ENCODE measurements around the gene TBX6.

TBX6 gene

DNA sequence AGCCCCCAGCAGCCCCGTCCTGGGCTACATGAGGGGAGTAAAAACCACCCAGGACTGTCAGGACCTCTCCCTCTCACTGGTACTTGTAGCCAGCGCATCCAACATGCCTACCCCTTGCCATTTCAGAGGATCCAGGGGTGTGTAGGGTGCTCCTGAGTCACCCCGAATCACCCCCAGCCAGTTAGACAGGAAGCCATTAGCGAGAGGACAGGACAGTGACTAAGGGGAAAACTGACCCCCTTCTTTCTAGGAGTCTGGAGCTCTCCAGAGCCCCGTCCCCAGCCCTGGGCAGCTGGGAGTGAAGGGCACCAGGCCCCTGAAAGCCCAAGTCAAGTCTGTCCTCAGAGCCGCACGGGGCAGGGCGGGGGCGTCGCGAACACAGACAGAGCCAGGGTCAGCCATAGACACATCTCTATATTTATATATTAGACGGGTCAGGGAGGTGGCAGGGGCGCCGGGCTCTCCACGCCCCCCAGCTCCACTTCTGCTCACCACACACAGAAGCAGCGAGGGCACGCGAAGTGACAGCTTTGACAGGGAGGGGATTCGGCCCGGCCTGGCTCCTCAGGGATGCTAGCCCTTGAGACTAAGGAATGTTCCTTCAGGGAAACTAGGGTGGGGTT, 22.1 kb upstream of the TBX6 start:
- no peak for FAIRE-seq

DNA sequence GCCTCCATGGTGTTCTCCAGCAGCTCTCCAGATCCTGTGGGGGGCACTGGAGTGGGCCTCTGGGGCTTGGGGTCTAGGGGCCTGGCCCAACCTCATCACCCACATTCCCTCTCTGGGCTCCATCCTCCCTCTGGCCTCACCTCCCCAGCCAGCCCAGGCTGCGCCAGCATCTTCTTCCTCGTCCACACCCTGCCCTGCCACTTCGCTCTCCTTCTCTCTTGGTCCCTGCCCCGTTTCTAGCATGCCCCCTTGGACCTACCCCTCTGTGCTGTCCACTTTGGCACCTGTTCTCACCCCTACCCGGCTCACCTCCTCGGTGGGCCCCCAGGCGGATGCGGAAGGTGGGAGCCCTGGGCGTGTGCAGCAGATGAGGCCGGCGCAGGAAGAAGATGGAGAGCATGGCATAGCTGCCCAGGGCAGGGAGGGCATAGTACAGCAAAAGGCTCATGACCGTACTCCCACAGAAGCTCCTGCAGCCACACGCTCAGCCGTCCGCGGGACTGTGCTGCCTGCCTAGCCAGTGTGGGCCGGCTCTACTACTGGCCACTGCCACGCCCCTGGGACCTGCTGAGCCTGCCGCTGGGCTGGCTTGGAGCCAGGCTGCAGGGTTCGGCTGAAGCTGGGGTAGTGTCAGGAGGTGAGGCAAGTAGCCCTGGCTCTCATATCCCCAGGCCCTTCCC, 21.4 kb upstream of the TBX6 start, which contains the start of gene GDPD3:
Gene GDPD3, minus strand, starts transcription at position 507 of the 680 bp plus-strand sequence. Its CDS starts 59 bp downstream, at position 448.
- no peak for FAIRE-seq

GRCh38 chr16:30112197-30113030, 20.7 kb upstream of the TBX6 start:
- no peak for FAIRE-seq

GRCh38 chr16:30110661-30111060, 18.9 kb upstream of the TBX6 start:
- no peak for FAIRE-seq

GRCh38 chr16:30108059-30108850, 16.5 kb upstream of the TBX6 start:
- no peak for FAIRE-seq

DNA sequence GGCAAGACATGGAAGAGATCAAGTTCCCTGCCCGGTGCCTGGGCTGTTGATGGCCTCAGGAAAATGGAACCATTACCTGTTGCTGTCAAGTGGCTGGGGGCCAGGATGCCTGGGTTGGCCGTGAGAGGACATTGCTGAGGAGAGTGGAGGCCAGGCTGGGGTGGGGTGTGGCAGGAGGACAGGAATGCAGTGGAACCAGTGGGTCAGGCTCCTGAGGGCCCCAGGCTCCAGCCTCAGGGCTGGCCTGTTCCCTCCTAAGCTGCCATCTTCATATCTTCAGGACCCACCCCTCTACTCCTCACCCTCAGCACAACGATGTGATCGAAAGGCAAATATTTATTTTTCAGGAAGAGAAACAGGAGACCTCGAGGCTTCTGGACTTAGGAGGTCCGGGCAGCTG, 12.8 kb upstream of the TBX6 start:
- no peak for FAIRE-seq

DNA sequence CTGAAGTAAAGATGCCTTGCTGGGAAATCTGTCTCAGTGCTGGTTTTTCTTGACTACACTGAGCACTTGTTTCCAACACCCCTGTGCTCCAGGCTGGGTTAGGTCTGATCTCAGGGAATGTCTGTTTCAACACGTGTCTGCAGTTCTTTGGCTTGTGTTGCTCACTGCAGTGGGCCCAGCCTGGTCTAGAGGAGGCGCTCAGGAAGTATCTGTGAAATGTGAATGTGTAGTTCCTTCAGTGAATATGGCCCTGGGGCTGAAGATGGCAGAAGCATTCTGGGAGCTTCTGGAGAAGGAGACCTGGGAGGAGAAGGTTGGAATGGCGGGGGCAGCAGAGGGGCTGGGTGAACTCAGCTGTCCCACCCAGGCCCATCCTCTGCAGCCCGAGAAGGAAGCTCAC, 12.4 kb upstream of the TBX6 start:
- no peak for FAIRE-seq

DNA sequence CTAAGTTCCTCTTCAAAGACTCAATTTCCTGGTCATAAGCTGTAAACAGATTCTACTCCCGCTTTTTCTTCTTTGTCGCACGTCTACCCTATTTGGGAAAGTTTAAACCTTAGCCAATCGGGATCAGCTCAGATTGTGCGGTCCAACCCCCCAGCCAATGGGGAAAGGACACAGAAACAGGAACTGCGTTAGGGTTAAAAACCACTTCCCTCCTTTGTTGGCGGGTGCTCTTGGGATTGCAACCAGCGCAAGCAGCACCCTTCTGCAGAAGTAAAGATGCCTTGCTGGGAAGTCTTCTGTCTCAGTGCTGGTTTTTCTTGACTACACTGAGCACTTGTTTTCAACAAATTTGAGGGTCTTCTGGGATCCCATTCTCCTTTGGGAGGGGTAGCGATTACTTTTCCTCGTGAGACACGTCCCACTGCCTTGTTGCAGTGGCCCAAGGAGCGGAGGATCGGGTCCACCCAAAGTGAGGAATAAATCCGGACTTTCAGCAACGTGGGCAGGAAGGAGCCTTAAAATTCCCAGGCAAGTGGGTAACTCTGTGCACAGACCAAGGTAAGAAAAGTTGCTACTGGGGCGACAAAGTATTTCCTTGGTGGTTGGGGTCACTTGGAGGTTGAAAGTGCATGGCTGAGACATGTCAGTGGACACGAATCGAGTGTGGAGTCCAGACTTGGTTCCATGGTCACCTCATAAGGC, 5.3 kb upstream of the TBX6 start:
- no peak for FAIRE-seq

DNA sequence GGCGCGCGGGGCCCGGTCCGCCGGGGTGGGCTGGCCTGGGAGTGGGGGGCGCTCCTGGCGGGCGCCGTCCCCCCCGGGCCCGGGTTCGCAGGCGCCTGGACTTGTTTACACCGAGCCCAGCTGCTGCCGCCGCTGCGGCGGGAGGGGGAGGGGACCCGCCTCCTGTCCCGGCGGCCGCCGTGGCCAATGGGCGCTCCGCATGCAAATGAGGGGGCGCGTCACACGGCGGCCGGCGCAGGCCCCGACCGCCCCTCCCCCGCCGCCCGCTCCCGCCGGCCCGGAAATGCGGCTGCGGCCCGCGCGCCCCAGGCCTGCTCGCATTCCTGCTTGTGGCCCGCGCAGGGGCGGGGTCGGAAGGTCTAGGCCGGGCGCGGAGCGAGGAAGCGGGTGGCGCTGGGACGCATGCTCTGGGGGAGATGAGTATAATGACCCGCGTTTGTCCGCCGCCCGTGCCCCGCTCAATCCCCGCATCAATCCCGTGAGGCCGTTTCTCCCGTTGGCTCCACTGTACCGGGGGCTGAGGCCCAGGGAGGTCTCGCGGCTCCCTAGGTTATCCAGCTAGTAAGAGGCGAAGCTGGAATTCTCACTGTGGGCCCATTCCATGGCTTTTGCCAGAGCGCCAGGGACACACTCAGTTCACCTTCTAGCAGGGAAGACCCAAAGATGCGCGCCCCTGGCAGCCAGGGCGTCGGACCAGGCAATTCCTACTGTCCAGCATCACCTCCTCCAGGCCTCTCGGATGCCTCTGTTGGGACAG, 4.6 kb upstream of the TBX6 start, which contains the start of gene YPEL3:
Gene YPEL3, minus strand, starts transcription at position 109 of the 757 bp plus-strand sequence. CDS start 731 bp downstream, outside the sequence.
- no peak for FAIRE-seq

- FAIRE-seq: no peak
Measured at GRCh38 chr16:30095166-30096078, 3.7 kb upstream of the TBX6 start.

DNA sequence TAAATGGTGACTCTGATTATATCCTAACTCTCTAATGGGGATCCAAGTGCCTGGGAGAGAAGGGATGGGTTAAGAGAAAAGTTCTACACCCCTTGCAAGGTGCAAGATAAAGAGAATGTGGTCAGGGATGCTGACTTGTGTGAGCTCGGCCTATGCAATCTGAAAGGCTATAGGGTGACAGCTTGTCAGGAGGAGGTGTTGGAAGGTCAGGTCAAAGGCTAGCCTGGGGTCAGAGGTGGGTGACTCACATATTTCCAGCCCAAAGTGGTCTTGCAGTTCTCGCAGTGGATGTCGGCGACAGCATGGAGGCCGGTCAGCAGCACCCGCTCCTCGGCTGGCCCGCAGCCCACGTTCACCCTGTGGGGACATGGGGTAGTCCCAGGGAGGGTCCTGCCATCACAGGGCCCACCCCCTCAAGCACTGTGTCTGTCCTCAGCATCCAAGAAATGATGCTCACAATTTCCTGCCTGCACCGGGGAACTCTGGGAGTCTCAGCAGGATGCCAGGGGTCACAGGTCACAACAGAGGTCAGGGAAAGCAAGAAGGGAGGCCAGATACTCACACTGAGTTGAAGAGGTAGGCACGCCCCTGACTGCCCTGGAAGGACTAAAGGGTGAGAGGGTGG, 2.9 kb upstream of the TBX6 start:
- no peak for FAIRE-seq

DNA sequence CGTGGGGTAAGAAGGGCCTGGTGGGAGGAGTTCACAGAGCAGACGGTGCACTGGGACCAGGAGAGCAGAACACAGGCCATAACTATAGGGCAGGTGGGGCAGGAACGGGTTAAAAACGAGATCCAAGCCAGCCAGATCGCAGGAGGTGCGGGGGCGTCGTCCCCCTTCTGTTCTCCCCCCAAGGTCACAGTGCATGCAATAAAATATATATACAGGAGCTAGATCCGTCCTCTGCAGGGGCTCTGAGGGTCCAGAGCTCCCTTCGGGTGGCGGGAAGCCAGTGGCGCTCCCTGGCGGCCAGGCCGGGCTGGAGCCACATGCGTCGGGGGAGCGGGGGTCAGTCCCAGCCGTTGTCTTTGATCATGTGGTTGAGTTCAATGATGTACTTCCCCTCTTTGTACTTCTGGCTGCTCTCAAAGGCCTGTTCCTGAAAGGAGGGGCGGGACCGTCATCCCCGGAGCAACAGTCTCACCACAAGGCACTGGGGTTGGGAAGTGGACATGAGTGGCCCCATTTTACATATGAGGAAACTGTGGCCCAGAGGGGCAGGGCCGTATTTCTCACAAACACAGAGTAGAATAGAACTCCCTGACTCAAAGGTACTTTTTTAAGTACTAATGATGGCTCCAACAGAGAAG, 768 bp upstream of the TBX6 start:
- no peak for FAIRE-seq

DNA sequence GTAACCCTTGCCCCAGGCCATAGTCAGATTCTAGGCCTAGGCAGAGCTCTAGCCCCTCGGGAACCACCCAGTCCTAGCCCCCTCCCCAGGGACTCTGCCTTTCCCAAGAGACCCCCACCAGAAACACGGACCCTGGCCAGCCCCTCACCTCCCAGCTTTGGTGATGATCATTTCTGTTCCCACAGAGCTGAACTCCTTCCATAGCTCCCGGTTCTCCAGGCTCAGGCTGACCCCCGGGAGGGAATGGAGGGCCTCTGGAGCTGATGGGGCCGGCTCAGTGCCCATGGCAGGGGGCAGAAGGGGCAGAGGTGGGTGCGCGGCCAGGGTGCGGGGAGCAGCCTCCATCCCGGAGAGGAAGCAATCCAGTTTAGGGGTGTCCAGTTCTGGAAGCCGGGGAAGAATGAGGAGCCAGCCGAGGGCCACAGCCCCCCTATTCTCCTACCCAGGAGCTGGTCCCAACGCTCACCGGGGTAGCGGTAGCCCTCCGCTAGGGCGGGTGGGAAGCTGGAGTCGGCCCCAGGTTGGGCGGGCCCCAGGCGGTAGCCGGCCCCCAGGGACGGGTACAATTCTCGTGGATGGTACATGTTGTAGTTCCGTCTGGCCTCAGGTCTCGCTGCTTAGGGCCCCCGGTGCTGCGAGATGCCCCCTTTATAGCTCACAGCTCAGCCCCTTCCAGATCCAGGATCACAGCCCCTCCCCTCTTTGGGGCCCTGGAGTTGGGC, 953 bp downstream of the TBX6 start:
- no peak for FAIRE-seq

- no peak for FAIRE-seq
Measured at GRCh38 chr16:30088832-30089624, 2.7 kb downstream of the TBX6 start.

DNA sequence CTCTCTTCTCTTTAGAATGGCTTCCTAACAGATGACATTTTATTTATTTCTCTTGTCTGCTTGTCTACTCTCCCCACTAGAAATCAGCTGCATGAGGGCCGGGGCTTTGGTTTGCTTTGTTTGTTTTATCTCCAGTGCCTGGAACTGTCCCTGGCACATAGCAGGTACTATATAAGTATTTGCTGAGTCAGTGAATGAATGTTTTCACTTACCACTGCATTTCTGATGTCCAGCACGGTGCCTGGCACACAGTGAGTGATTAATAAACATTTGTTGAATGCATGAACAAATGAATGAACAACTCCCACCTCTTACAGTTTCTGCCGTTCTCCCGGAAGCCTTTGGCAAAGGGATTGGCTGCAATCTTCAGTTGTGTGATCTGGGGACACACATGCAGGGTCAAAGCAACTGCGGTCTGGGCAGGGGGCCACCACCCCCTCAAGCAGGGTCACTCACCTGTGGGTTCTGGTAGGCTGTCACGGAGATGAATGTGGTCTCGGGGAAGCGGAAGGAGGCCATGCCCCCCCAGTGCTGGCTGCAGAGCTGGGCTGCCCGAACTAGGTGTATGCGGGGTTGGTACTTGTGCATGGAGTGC, 3.4 kb downstream of the TBX6 start:
- FAIRE-seq: no peak

DNA sequence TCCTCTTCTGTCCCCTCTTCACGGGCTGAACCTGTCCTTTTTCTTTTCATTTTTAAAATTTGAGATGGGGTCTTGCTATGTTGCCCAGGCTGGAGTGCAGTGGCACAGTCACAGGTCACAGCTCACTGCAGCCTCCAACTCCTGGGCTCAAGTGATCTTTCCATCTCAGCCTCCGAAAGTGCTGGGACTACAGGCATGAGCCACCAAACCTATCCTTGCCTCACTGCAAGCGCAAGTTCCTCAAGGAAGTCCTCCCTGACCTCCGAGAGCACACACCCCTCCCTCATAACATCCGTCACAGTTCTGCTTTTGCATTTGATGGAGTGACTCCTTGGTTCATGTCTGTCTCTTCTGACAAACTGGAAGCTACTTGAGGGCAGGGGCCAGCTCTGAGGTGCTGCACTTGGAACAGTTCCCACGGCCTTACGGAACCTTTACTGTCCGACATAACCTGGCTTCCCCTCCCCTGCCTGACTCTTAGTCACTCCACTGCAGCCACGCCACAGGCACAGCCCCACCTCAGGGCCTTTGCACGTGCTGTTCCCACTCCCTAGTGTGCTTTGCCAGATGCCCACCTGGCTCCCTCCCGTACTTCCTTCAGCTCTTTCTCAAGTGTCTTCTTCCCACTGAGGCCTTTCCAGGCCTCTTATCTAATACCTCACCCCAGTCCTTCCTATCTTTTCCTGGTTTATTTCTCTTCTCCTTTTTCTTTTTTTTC, 4.4 kb downstream of the TBX6 start:
- no peak for FAIRE-seq
